A549 (cell line): Measurements from ENCODE around the gene AKR7A2.

Experiments
- BCL3 ChIP-seq: fragments of >200 bp; sonication (Bioruptor Twin); formaldehyde crosslinking; IDR thresholded peaks from 3 replicates; pipeline ENCODE4 v1.6.1; 2016
- CBX2 ChIP-seq: fragments of 200-600 bp; sonication (generic); IDR thresholded peaks from 2 replicates; pipeline ENCODE4 v1.6.1; 2016; ENCODE audit warnings: low read depth, mild to moderate bottlenecking, borderline replicate concordance
- CHD2 ChIP-seq: fragments of 150-350 bp; IDR thresholded peaks from 2 replicates; pipeline ENCODE4 v1.6.1; 2014; ENCODE audit warnings: low read length; ENCODE audit not compliant: partially characterized antibody
- CTCF ChIP-seq: fragments of >200 bp; sonication (Bioruptor Twin); formaldehyde crosslinking; IDR thresholded peaks from 3 replicates; pipeline ENCODE4 v1.5.1; 2016
- ELK1 ChIP-seq: fragments of 150-350 bp; IDR thresholded peaks from 2 replicates; pipeline ENCODE4 v1.6.1; 2014; ENCODE audit warnings: low read depth, mild to moderate bottlenecking, low read length
- EP300 ChIP-seq, 2 experiments: fragments of >200 bp; sonication (Bioruptor Twin); formaldehyde crosslinking; IDR thresholded peaks; 2 replicates in 1 of 2; 3 replicates in 1 of 2; pipeline ENCODE4 v1.6.1; 2016 to 2017
- MYC ChIP-seq: IDR thresholded peaks from 2 replicates; pipeline ENCODE4 v1.6.1; 2012; ENCODE audit warnings: mild to moderate bottlenecking, inconsistent platforms, low read length, improper control_type of control experiment, borderline replicate concordance
- RAD21 ChIP-seq, 2 experiments: fragments of >200 bp in 1 of 2; sonication (Bioruptor Twin) in 1 of 2; formaldehyde crosslinking in 1 of 2; IDR thresholded peaks in 1 of 2; conservative IDR thresholded peaks in 1 of 2; 2 replicates in 1 of 2; 3 replicates in 1 of 2; pipeline ENCODE4 v1.6.1; 2012 to 2018; ENCODE audit warnings: inconsistent platforms in 1 of 2
- SREBF2 ChIP-seq: fragments of 450-650 bp; IDR thresholded peaks from 2 replicates; pipeline ENCODE4 v1.6.1; 2014; ENCODE audit warnings: mild to moderate bottlenecking, moderate library complexity
- TFCP2L1 ChIP-seq: fragments of 250-450 bp; sonication (Bioruptor Pico); IDR thresholded peaks from 2 replicates; pipeline ENCODE4 v1.5.0; 2021; ENCODE audit warnings: mild to moderate bottlenecking
- ZC3H11A ChIP-seq: fragments of 450-650 bp; IDR thresholded peaks from 2 replicates; pipeline ENCODE4 v1.6.1; 2014; ENCODE audit warnings: antibody characterized with exemption, mild to moderate bottlenecking

- TF ChIP-seq CTCF (no peak), ZC3H11A (no peak), EP300 (IDR thresholded peaks at IDR 0.05) (no peak), BCL3 (no peak), ELK1 (no peak), RAD21 (conservative IDR thresholded peaks at IDR 0.05 in 1 of 2, IDR thresholded peaks at IDR 0.05 in 1 of 2) (no peak), CHD2 (no peak), CBX2 (no peak), SREBF2 (no peak), MYC (no peak), TFCP2L1 (no peak)
These were observed 17.7 kb upstream of the AKR7A2 start for GRCh38 chr1:19329611-19330010.
